Right ventricle myocardium superior (tissue), 1 donor: ENCODE data around the gene VSTM2A. TPM values are rescaled to one million over a fixed set of nuclear protein-coding genes. Genes with fewer than 3 reads are reported as not detected.

Source experiments
- ATAC-seq: fragments of 200-7000 bp; cut with Tn5 transposase; one replicate; pipeline ENCODE4 v1.9.1; 2020; ENCODE audit warnings: mild to moderate bottlenecking; ENCODE audit not compliant: poor library complexity
- DNase-seq: peaks from one replicate; pipeline ENCODE4 v3.0.0-alpha.2; 2020
- intact Hi-C: fragments of 100-400 bp; cut with DNase I; formaldehyde crosslinking; loops from one replicate; pipeline ENCODE4 v1.11.2; 2022
- total RNA-seq: library from RNA; stranded (reverse); fragmentation: NEBNext Ultra II Directional; extraction: Animal tissue kit (Norgen Biotek cat#: 25700); gene quantifications from one replicate; pipeline ENCODE4 v1.2.1, GENCODE V29; 2021
- donor health status: DM: no; HTN: yes; CAD: no; lungs with severe emphysema.

The VSTM2A gene
- total RNA-seq, 1 donor from 2014 or later: not detected

DNA sequence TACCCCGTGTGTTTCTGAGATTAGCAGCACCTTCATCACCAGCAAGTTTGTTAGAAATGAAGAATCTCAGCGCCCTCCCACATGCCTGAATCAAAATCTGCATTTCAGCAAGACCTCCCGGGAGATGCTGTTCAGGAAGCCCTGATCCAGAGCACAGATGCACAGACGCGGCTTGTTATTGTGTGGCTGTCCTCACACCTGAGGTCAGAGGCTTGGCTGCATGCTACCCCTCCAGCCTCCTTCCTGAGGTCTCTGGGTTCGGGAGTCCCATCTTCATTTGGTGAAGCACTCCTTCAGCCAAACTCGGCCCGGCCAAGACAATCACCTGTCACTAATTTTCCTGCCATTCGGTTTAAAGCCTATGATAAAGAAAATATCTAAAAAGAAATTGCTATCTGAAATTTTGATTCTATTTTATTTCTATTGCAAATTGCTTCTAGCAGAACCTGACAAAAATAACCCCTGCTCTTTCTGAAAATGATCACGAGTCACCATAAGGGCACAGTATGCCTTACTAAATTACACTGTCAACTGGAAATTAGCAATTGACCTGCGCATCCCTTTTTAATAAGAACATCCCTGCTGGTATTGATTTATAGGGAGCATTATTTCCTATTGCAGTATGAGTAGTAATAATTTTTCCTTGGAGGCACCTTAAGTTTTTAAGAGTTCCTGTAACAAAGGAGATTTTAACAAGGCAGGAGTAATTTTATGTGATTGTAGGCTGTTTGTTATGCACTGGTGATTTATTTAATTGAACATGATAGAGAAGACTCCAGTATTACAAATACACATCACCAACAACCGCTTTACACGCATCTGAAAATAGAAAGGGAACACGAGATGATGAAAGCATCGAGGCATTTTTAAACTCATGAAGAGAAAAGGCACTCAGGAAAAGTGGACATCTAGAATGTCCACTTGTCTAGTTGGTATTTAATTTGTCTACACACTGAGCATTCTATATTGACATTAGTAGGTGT is 49.5 kb downstream of the VSTM2A start:
- ATAC-seq (no peak), DNase-seq (no peak)
- intact Hi-C loops: no loop called here

- ATAC-seq: no peak
- intact Hi-C loops: no loop called here
- DNase-seq: no peak
Measured at GRCh38 chr7:54596747-54597146, 54.6 kb downstream of the VSTM2A start.

- no peak for ATAC-seq
- DNase-seq: no peak
- intact Hi-C loops: no loop called here
Measured at GRCh38 chr7:54615537-54615936, 73.4 kb downstream of the VSTM2A start.

Other genes with a start within 250 kb of the VSTM2A start
- gene SEC61G, start 216.8 kb downstream of the VSTM2A start, total RNA-seq: 130 TPM